GM21619 (cell line): ENCODE measurements around the gene LHPP.

Experiments
- ATAC-seq: cut with Tn5 transposase; IDR thresholded peaks from one replicate; pipeline ENCODE4 v1.9.1; 2021; ENCODE audit not compliant: unreplicated experiment

Gene LHPP

DNA sequence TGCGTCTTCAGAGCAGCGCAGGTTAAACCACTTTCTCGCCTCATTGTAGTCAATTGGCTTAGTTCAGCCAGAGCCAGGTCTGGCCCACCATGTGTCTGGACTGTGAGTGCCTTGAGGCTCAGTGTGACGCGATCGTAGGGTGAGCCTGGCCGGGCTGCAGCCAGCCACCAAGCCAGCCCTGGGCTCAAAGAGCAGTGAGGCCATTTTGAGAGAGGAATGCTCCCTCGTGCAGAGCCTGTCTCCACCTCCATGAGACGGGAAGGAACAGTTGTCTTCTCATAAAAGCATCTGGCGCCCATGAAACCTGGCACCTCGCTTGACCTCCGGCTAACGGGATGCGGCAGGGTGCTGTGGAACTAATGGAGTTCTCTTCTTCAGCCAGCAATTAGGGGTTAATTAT lies 34.5 kb downstream of the LHPP start:
- no peak for ATAC-seq

GRCh38 chr10:124496620-124497019 lies 35.0 kb downstream of the LHPP start:
- ATAC-seq: no peak

- ATAC-seq: no peak
Observed at GRCh38 chr10:124497196-124497881, 35.7 kb downstream of the LHPP start.

DNA sequence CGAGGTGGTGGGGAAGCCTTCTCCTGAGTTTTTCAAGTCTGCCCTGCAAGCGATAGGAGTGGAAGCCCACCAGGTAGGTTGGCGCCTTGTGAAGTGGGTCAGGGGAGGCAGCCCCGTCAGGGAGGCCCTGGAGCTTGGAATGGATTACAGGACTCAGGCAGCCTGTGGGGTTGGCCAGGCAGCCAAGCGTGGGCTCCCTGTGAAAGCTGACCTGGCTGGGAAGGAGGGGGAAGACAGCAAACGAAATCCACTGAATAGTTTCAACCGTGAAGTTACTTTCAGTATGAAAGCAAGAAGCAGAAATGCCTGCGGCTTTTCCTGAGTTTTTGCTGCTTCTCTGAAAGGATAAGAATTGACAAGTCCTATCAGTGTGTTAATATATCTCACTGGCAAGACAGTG lies 36.4 kb downstream of the LHPP start:
- no peak for ATAC-seq

DNA sequence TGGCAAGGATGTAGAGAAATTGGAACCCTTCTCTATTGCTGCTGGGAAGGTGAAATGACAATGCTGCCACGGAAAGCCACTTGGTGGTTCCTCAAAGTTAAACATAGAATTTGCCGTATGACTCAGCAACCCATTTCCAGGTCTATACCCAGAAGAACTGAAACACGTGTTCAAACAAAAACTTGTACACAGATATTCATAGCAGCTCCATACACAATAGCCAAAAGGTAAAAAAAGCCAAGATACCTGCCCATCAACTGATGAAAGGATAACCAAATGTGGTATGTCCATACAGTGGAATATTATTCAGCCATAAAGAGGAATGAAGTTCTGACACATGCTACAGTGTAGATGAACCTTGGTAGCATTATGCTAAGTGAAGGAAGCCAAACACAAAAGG lies 39.1 kb downstream of the LHPP start:
- no peak for ATAC-seq

- ATAC-seq: no peak
Observed at GRCh38 chr10:124504711-124505110, 43.1 kb downstream of the LHPP start.

DNA sequence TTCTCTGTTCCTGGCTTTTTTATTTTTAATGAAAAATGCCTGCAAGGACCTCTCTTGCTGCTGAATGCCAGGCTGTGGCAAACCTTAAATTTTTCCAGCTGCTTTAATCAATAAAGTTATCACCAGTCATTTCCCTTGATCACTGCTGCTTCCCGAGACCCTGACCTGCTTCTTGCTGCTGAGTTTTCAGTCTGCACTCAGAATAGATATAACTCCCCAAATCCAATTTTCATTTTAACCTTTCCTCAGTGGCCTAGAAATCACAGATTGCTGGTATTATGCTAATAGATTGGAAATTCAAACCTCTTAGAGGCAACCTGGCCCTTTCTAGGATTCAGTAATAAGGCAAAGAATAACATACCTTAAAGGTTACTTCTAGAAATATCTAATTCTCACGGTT lies 43.7 kb downstream of the LHPP start:
- no peak for ATAC-seq

- ATAC-seq: no peak
Observed at GRCh38 chr10:124508070-124508667, 46.5 kb downstream of the LHPP start.

DNA sequence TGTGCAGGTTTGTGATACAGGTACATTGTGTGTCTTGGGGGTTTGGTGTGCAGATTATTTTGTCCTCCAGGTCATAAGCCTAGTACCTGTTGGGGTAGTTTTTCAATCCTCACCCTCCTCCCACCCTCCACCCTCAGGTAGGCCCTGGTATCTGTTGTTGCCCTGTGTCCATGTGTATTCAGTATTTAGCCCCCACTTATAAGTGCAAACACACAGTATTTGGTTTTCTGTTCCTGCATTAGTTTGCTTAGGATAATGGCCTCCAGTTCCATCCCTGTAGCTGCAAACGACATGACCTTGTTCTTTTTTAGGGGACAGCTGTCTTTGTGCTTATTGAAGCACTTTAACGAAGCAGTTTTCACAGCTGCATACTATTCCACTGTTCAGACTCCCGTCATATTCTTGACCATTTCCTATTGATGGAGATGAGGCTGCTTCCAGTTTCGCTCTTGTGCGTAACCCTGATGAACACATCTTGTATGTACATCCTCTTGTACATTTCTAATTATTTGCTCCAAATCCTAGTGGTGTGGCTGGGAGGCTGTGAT lies 47.4 kb downstream of the LHPP start:
- ATAC-seq: no peak

DNA sequence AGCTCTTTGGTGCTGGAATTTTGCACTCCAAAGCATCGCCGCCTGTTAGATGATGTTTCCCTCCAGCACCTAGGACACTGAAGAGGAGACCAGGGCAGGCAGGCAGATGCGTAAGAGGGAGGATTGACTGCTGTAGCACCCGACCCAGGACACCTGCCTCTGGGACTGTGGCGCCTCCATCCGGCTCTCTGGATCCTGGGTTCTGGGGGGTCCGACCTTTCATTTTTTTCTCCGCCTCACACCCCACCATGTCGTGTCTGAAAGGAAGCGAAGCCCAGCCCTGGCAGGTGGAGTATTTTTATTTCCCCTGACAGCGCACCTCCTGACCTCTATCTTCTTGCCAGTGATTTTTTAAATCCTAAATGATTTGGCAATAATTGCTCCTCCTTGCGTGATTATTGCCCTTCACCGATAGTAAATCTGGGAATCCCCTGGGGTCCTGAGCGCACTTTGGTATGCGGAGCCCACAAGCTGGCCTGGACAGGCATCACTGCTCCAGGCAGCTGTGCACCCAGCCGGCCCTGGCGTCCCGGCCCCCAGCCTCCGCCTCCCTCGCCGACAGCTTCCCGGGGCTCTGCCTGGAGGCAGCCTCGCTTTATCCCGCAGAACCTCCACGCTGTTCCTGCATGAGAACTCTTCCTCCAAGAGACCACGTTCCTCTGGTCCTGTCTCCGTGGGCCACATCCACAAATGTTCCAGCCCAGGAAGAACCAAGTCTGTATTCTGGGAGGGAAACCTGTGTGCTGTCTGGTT lies 48.4 kb downstream of the LHPP start:
- ATAC-seq: no peak

DNA sequence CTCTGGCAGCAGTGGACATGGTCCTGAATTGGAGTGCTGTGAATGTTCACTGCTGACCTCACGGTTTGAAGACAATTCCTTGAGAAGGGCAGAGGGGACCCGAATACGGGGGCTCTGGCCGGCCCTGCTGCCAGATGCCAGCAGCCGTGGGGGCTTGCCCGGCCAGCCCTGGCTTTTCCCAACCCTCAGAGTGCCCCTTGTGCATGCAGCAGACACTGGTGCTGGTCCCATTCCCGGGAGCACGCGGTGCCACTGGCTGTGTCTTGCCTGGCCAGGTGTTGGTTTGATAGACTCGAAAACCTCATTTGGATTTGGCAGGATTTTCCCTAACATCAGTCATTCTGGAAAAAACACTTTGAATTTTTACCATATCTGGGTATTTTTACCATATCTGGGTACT lies 49.1 kb downstream of the LHPP start:
- no peak for ATAC-seq

DNA sequence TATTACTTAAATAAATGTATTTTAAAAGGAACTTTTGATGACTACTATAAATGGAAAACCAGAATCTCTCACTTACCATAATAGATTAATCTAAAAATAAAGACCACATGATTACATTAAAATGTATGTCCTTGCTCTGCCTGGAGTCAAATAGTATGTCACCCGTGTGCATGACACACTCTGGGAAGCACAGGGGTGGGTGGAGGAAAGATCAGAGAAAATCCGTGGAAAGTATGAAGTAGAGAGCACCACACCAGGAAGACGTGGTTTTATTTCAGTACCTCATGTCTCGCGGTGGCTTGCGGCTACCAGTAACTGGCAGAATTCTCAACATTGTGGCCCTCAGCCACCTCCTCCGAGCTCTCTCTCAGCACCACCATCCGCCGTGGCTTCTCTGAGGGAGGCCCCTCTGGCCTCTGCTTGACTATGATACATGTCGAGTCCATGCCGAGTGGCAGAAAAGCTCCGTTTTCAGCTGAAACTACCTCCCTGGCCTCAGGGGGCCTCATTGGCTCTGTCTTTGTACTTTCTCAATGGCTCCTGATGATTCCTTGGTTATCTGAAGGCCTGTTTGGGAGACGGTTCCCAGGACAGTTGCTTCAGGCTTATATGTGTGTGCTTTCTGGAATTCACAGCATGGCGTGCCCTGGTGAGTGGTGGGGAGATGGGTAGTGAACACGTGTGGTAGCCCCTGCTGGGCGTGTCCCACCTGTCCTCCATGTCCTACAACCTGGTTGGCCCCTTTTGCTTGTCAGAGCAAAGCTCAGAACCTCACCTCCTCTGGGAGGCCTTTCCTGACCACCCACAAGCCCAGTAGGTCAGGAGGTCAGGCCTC lies 49.8 kb downstream of the LHPP start:
- ATAC-seq: no peak

- no peak for ATAC-seq
Observed at GRCh38 chr10:124512040-124512428, 50.4 kb downstream of the LHPP start.

- no peak for ATAC-seq
Observed at GRCh38 chr10:124512600-124512999, 51.0 kb downstream of the LHPP start.

GRCh38 chr10:124515244-124515970 lies 53.8 kb downstream of the LHPP start:
- no peak for ATAC-seq

GRCh38 chr10:124516181-124516580 lies 54.6 kb downstream of the LHPP start:
- no peak for ATAC-seq

GRCh38 chr10:124516746-124517397 lies 55.2 kb downstream of the LHPP start:
- ATAC-seq: no peak

GRCh38 chr10:124517461-124517860 lies 55.8 kb downstream of the LHPP start:
- no peak for ATAC-seq

- ATAC-seq: no peak
Observed at GRCh38 chr10:124517931-124518330, 56.3 kb downstream of the LHPP start.

- no peak for ATAC-seq
Observed at GRCh38 chr10:124518366-124518765, 56.7 kb downstream of the LHPP start.
